H1 (cell line): ENCODE data around the gene FOXL2. TPM values are rescaled to one million over a fixed set of nuclear protein-coding genes. Genes with fewer than 3 reads are reported as not detected.

ENCODE experiments used
- CTCF ChIA-PET: fragments of 300-600 bp; sonication (Branson Sonifier 250); formaldehyde crosslinking; loops from one replicate; lab custom pipeline; 2021; ENCODE audit not compliant: partially characterized antibody; lab: Charles Lee
- POLR2A ChIA-PET: fragments of 300-600 bp; sonication (Branson Sonifier 250); formaldehyde crosslinking; loops from one replicate; lab custom pipeline; 2021; ENCODE audit warnings: inconsistent platforms; ENCODE audit not compliant: partially characterized antibody; lab: Charles Lee
- DNase-seq, 2 experiments: peaks; one replicate each; pipeline versions ENCODE4 v3.0.0 to v3.0.0-alpha.2; 2010 to 2022; ENCODE audit warnings: low spot score in 2 of 2, low read depth in 1 of 2, mixed read lengths in 1 of 2
- FAIRE-seq: peaks from 2 replicates; lab custom pipeline; 2011; peaks lifted over from hg19 to GRCh38; lab: Jason Lieb, UNC
- H2AFZ ChIP-seq: 2 replicates; pipeline ENCODE4 v1.8.1; 2012; ENCODE audit warnings: low read length, inconsistent platforms
- H2AK5ac ChIP-seq: 2 replicates; pipeline ENCODE4 v1.6.1; 2013; ENCODE audit warnings: low read depth, low read length
- H2BK120ac ChIP-seq: replicated peaks from 2 replicates; pipeline ENCODE3; 2013; ENCODE audit warnings: low read depth, low read length, inconsistent platforms
- H2BK12ac ChIP-seq: 2 replicates; pipeline ENCODE4 v1.6.1; 2013; ENCODE audit warnings: low read depth, low read length
- H2BK15ac ChIP-seq: 2 replicates; pipeline ENCODE4 v1.6.1; 2013; ENCODE audit warnings: low read length
- H2BK20ac ChIP-seq: 2 replicates; pipeline ENCODE4 v1.6.1; 2013; ENCODE audit warnings: low read length
- H2BK5ac ChIP-seq: 2 replicates; pipeline ENCODE4 v1.6.1; 2013; ENCODE audit warnings: low read depth, low read length
- H3K14ac ChIP-seq: 2 replicates; pipeline ENCODE4 v1.6.1; 2013; ENCODE audit warnings: inconsistent platforms; ENCODE audit not compliant: insufficient read length
- H3K18ac ChIP-seq: 2 replicates; pipeline ENCODE4 v1.6.1; 2013; ENCODE audit warnings: low read length; ENCODE audit errors: extremely low read depth
- H3K23ac ChIP-seq: 2 replicates; pipeline ENCODE4 v1.6.1; 2013; ENCODE audit warnings: inconsistent platforms; ENCODE audit not compliant: insufficient read length
- H3K23me2 ChIP-seq: 2 replicates; pipeline ENCODE4 v1.6.1; 2013; ENCODE audit warnings: low read depth, low read length
- H3K27ac ChIP-seq: 2 replicates; pipeline ENCODE4 v1.6.1; 2011; ENCODE audit warnings: low read depth, low read length, inconsistent platforms
- H3K27me3 ChIP-seq, 4 experiments: replicated peaks in 1 of 4; 1 replicate in 1 of 4; 2 replicates in 3 of 4; pipeline versions ENCODE4 v1.6.1 to v1.8.1; 2011 to 2013; ENCODE audit warnings: low read length in 3 of 4, mild to moderate bottlenecking in 3 of 4, inconsistent platforms in 2 of 4, mixed read lengths in 2 of 4, moderate library complexity in 1 of 4; ENCODE audit not compliant: control insufficient read depth in 3 of 4, insufficient read depth in 3 of 4; ENCODE audit errors: extremely low read depth in 1 of 4
- H3K36me3 ChIP-seq, 4 experiments: 2 replicates each; pipeline versions ENCODE4 v1.6.1 to v1.8.1; 2011 to 2013; ENCODE audit warnings: mild to moderate bottlenecking in 4 of 4, low read length in 3 of 4, moderate library complexity in 2 of 4, control low read depth in 1 of 4, inconsistent platforms in 1 of 4; ENCODE audit not compliant: insufficient read depth in 4 of 4, control insufficient read depth in 2 of 4
- H3K4ac ChIP-seq: replicated peaks from 2 replicates; pipeline ENCODE3; 2013; ENCODE audit warnings: low read length, low read depth, mixed read lengths, inconsistent platforms; ENCODE audit not compliant: insufficient read length
- H3K4me1 ChIP-seq, 4 experiments: replicated peaks in 1 of 4; 1 replicate in 1 of 4; 2 replicates in 3 of 4; pipeline versions ENCODE4 v1.6.1 to v1.8.1; 2011 to 2013; ENCODE audit warnings: low read length in 3 of 4, inconsistent platforms in 2 of 4, mixed read lengths in 1 of 4; ENCODE audit not compliant: insufficient read depth in 4 of 4, control insufficient read depth in 3 of 4
- H3K4me2 ChIP-seq, 2 experiments: 2 replicates each; pipeline versions ENCODE4 v1.6.1 to v1.8.1; 2011 to 2013; ENCODE audit warnings: low read depth in 2 of 2, low read length in 2 of 2, control low read depth in 1 of 2, inconsistent platforms in 1 of 2, mild to moderate bottlenecking in 1 of 2; ENCODE audit not compliant: insufficient read depth in 1 of 2
- H3K4me3 ChIP-seq, 4 experiments: fragments of 200-600, 300-600 bp in 1 of 4; sonication (generic), shearing (Covaris generic), sonication (Bioruptor Twin) in 1 of 4; 2 replicates each; pipeline versions ENCODE4 v1.5.1 to v1.8.1; 2011 to 2016; ENCODE audit warnings: low read length in 4 of 4, low read depth in 3 of 4, control low read depth in 2 of 4, inconsistent platforms in 2 of 4, mild to moderate bottlenecking in 2 of 4, mixed read lengths in 1 of 4, moderate library complexity in 1 of 4; ENCODE audit not compliant: insufficient read depth in 2 of 4; ENCODE audit errors: extremely low read depth in 1 of 4
- H3K56ac ChIP-seq: replicated peaks from 2 replicates; pipeline ENCODE3; 2013; ENCODE audit warnings: low read depth, mild to moderate bottlenecking, mixed read lengths, low read length, inconsistent platforms; ENCODE audit not compliant: insufficient read length
- H3K79me1 ChIP-seq: 2 replicates; pipeline ENCODE4 v1.6.1; 2013; ENCODE audit warnings: low read depth, low read length, control low read depth
- H3K79me2 ChIP-seq, 2 experiments: 2 replicates each; pipeline versions ENCODE4 v1.6.1 to v1.8.1; 2012 to 2013; ENCODE audit warnings: low read length in 2 of 2, mild to moderate bottlenecking in 2 of 2, inconsistent platforms in 1 of 2; ENCODE audit not compliant: insufficient read depth in 2 of 2, control insufficient read depth in 1 of 2
- H3K9ac ChIP-seq, 4 experiments: replicated peaks in 1 of 4; 1 replicate in 1 of 4; 2 replicates in 3 of 4; pipeline versions ENCODE4 v1.6.1 to v1.8.1; 2011 to 2013; ENCODE audit warnings: low read depth in 3 of 4, low read length in 3 of 4, control low read depth in 2 of 4, mild to moderate bottlenecking in 2 of 4, moderate library complexity in 2 of 4, inconsistent platforms in 1 of 4; ENCODE audit errors: extremely low read depth in 1 of 4
- H3K9me3 ChIP-seq, 2 experiments: 2 replicates each; pipeline versions ENCODE4 v1.6.1 to v1.8.1; 2012 to 2013; ENCODE audit warnings: mild to moderate bottlenecking in 2 of 2, moderate library complexity in 2 of 2, control low read depth in 1 of 2, inconsistent platforms in 1 of 2, low read depth in 1 of 2, low read length in 1 of 2, mixed read lengths in 1 of 2; ENCODE audit not compliant: insufficient read depth in 2 of 2
- H4K20me1 ChIP-seq, 2 experiments: replicated peaks in 1 of 2; 2 replicates each; pipeline versions ENCODE3 to v1.8.1; 2011 to 2013; ENCODE audit warnings: inconsistent platforms in 2 of 2, low read length in 2 of 2, mild to moderate bottlenecking in 1 of 2; ENCODE audit not compliant: insufficient read depth in 2 of 2, control insufficient read depth in 1 of 2
- H4K5ac ChIP-seq: 2 replicates; pipeline ENCODE4 v1.6.1; 2013; ENCODE audit warnings: low read length, low read depth, mixed read lengths, inconsistent platforms; ENCODE audit not compliant: insufficient read length
- H4K8ac ChIP-seq: 2 replicates; pipeline ENCODE4 v1.8.0; 2013; ENCODE audit warnings: mild to moderate bottlenecking, moderate library complexity, low read length, inconsistent platforms; ENCODE audit not compliant: insufficient read depth; ENCODE audit errors: extremely low read depth
- H4K91ac ChIP-seq: replicated peaks from 2 replicates; pipeline ENCODE3; 2013; ENCODE audit warnings: low read length, mixed read lengths, inconsistent platforms; ENCODE audit not compliant: insufficient read length
- E2F6 ChIP-seq: IDR thresholded peaks from 2 replicates; pipeline ENCODE4 v1.6.1; 2012; ENCODE audit warnings: inconsistent platforms
- EZH2 ChIP-seq: fragments of 200-600 bp; sonication (generic); IDR thresholded peaks from 2 replicates; pipeline ENCODE4 v1.7.1; 2012; ENCODE audit warnings: low read depth, mild to moderate bottlenecking, moderate library complexity, low read length, inconsistent platforms; ENCODE audit not compliant: severe bottlenecking
- POU5F1 ChIP-seq: IDR thresholded peaks from 2 replicates; pipeline ENCODE4 v1.6.1; 2011; ENCODE audit warnings: low read depth, mild to moderate bottlenecking, low read length, moderate library complexity
- WGBS, 2 experiments: shearing (Covaris generic) in 1 of 2; methylation state at CpG; one replicate each; pipeline versions ENCODE4 v1.1.6 to v1.1.7; 2013 to 2015; ENCODE audit warnings: low lambda C conversion rate in 2 of 2, mixed read lengths in 2 of 2, inconsistent platforms in 1 of 2, low coverage in 1 of 2, missing lambda C conversion rate in 1 of 2; ENCODE audit not compliant: insufficient replicate concordance in 2 of 2, insufficient coverage in 1 of 2, insufficient read length in 1 of 2; ENCODE audit errors: extremely low coverage in 1 of 2, missing lambda C conversion rate in 1 of 2; 5-methylcytosine and 5-hydroxymethylcytosine counted together
- polyA plus RNA-seq, 7 experiments: library from polyadenylated mRNA; depleted of rRNA in 3 of 7; stranded (reverse) in 5 of 7; unstranded in 2 of 7; fragments of >200 nt in 5 of 7; fragments of 200-250 nt in 2 of 7; gene quantifications; 1 replicate in 5 of 7; 2 replicates in 1 of 7; 4 replicates in 1 of 7; pipeline versions ENCODE4 v1.2.1 to v1.2.3, GENCODE V29; 2011 to 2013; ENCODE audit warnings: missing spikeins in 2 of 7, mixed read lengths in 2 of 7
- total RNA-seq: library from RNA; stranded (reverse); fragmentation: NEBNext Ultra II Directional; extraction: Animal tissue kit (Norgen Biotek cat#: 25700); gene quantifications from 2 replicates; pipeline ENCODE4 v1.2.1, GENCODE V29; 2021

FOXL2 gene
- total and polyA plus RNA-seq, 2 of the 8 experiments (the other 6 are each of a cell fraction or from before 2014, with no cell fraction given), result 0.59 to 2.4 TPM

- Histone ChIP-seq H3K9me3 (no peaks in the 10 kb centered on the region), H3K4ac (no peak overlapping the region)
Observed at GRCh38 chr3:138985932-138986331, 39.0 kb upstream of the FOXL2 start.

More at GRCh38 chr3:138985932-138986331, 39.0 kb upstream of the FOXL2 start:
- Histone ChIP-seq H3K27ac (no peak overlapping the region), H3K23me2 (no peaks in the 10 kb centered on the region), H3K56ac (no peak overlapping the region), H4K91ac (no peak overlapping the region), H3K79me2 (no peaks in the 10 kb centered on the region), H2BK5ac (no peak overlapping the region), H2BK12ac (no peak overlapping the region), H3K4me1 (no peaks in the 10 kb centered on the region), H2AK5ac (no peak overlapping the region), H3K4me2 (no peak overlapping the region), H3K14ac (no peak overlapping the region), H2BK15ac (no peak overlapping the region), H2BK120ac (no peak overlapping the region), H3K36me3 (no peaks in the 10 kb centered on the region), H4K8ac (no peak overlapping the region), H3K18ac (no peak overlapping the region), H2AFZ (no peak overlapping the region), H3K4me3 (no peak overlapping the region), H4K20me1 (no peaks in the 10 kb centered on the region), H3K9ac (no peak overlapping the region), H2BK20ac (no peak overlapping the region), H3K23ac (no peak overlapping the region), H4K5ac (no peak overlapping the region), H3K79me1 (no peaks in the 10 kb centered on the region), H3K27me3 (no peaks in the 10 kb centered on the region)
- no peak for DNase-seq
- TF ChIP-seq E2F6 (no peak), POU5F1 (no peak), EZH2 (no peak)
- 75% methylated on average over 4 of the region's 4 CpGs; no CpG with 5 or more reads in 1 of the 2 experiments for WGBS, 2 experiments
- CTCF ChIA-PET, result interaction anchor here (1.1 kb wide), 1 partner anchor 11 kb away, joined by 3 read pairs; no protein-coding TSS in a partner anchor
- no peak for FAIRE-seq
- POLR2A ChIA-PET, result no interaction called here
